ENCODE data around the gene TMEM50B.
"Not testable (repeated sequence)": the region's sequence is repeated elsewhere in the genome, so short reads cannot be mapped to it uniquely, and the experiment has no call there.

TMEM50B gene

GRCh38 chr21:33419538-33420123 lies 60.1 kb downstream of the TMEM50B start:
- no peak for FAIRE-seq
- TF ChIP-seq CTCF (IDR thresholded peaks at IDR 0.05; ENCODE audit: insufficient read depth, missing control alignments): no peak
- no peak for DNase-seq (ENCODE audit: insufficient read length, low spot score)

GRCh38 chr21:33418691-33419090 lies 61.1 kb downstream of the TMEM50B start:
- FAIRE-seq (no peak), DNase-seq (ENCODE audit: insufficient read length, low spot score) (no peak)
- no peak for TF ChIP-seq CTCF (IDR thresholded peaks at IDR 0.05; ENCODE audit: insufficient read depth, missing control alignments)

- FAIRE-seq: no peak
Measured at GRCh38 chr21:33414926-33415325, 64.8 kb downstream of the TMEM50B start.

GRCh38 chr21:33414068-33414467 lies 65.7 kb downstream of the TMEM50B start:
- FAIRE-seq (no peak), DNase-seq (ENCODE audit: insufficient read length, low spot score) (no peak)
- TF ChIP-seq CTCF (IDR thresholded peaks at IDR 0.05; ENCODE audit: insufficient read depth, missing control alignments): no peak

More at GRCh38 chr21:33414926-33415325, 64.8 kb downstream of the TMEM50B start:
- no peak for TF ChIP-seq CTCF (IDR thresholded peaks at IDR 0.05; ENCODE audit: insufficient read depth, missing control alignments)
- no peak for DNase-seq (ENCODE audit: insufficient read length, low spot score)

- no peak for DNase-seq (ENCODE audit: insufficient read length, low spot score)
- FAIRE-seq: no peak
- TF ChIP-seq CTCF (IDR thresholded peaks at IDR 0.05; ENCODE audit: insufficient read depth, missing control alignments): no peak
Measured at GRCh38 chr21:33412832-33413519, 66.8 kb downstream of the TMEM50B start.

- DNase-seq (ENCODE audit: insufficient read length, low spot score); FAIRE-seq: not testable (repeated sequence)
Measured at GRCh38 chr21:33412439-33412831, 67.3 kb downstream of the TMEM50B start.

- FAIRE-seq (no peak), DNase-seq (ENCODE audit: insufficient read length, low spot score) (no peak)
- no peak for TF ChIP-seq CTCF (IDR thresholded peaks at IDR 0.05; ENCODE audit: insufficient read depth, missing control alignments)
Measured at GRCh38 chr21:33411949-33412430, 67.8 kb downstream of the TMEM50B start.

All from D721Med (cell line).